Colonic mucosa (tissue), 4 donors: ENCODE data around the gene GPR157. TPM values are rescaled to one million over a fixed set of nuclear protein-coding genes. Genes with fewer than 3 reads are reported as not detected.
"Not testable (repeated sequence)": the region's sequence is repeated elsewhere in the genome, so short reads cannot be mapped to it uniquely, and the experiment has no call there.

Experiments
- DNase-seq: peaks from one replicate; pipeline ENCODE4 v3.0.0-alpha.2; 2020
- H3K27ac ChIP-seq: fragments of 200-600 bp; one replicate; pipeline ENCODE4 v1.8.0; 2021
- H3K27me3 ChIP-seq: fragments of 200-600 bp; one replicate; pipeline ENCODE4 v1.8.0; 2021
- H3K36me3 ChIP-seq: fragments of 200-600 bp; one replicate; pipeline ENCODE4 v1.8.0; 2021
- H3K4me1 ChIP-seq: fragments of 200-600 bp; one replicate; pipeline ENCODE4 v1.8.0; 2021; ENCODE audit warnings: mild to moderate bottlenecking
- H3K4me3 ChIP-seq: fragments of 200-600 bp; one replicate; pipeline ENCODE4 v1.8.0; 2021
- H3K9ac ChIP-seq, 2 donors: one replicate each; pipeline ENCODE4 v1.7.0; 2013; ENCODE audit warnings: control low read depth in 2 of 2, low read depth in 2 of 2, low read length in 2 of 2
- H3K9me3 ChIP-seq: fragments of 200-600 bp; one replicate; pipeline ENCODE4 v1.8.0; 2021
- CTCF ChIP-seq: fragments of 200-600 bp; IDR thresholded peaks from one replicate; pipeline ENCODE4 v1.8.0; 2022; ENCODE audit warnings: antibody characterized with exemption, mild to moderate bottlenecking
- intact Hi-C: fragments of 100-400 bp; cut with DNase I; formaldehyde crosslinking; loops from one replicate; pipeline ENCODE4 v1.14.1; 2022
- total RNA-seq, 2 donors: library from RNA; stranded (reverse); fragmentation: NEBNext Ultra II Directional in 1 of 2; extraction: Animal tissue kit (Norgen Biotek cat#: 25700) in 1 of 2; gene quantifications; one replicate each; pipeline ENCODE4 v1.2.1, GENCODE V29; 2021
- donor health status: healthy.
- donor health status: DM: no; HTN: no; CAD: no.
- donor health status: DM: no; HTN: no; CAD: no.

Gene GPR157
- total RNA-seq, 2 donors from 2014 or later, result 12.2 to 15.9 TPM

DNA sequence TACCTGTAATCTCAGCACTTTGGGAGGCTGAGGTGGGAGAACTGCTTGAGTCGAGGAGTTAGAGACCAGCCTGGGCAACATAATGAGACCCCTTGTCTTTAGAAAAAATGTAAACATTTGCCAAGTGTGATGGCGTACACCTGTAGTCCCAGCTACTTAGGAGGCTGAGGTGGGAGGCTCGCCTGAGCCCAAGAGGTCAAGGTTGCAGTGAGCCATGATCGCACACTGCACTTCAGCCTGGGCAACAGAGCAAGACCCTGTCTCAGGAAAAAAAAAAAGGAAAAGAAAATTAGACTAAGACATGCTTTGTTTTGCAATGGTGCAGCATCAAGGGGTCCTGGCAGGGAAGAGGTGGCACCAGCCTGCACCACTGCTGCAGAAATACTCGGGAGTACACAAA, 16.8 kb upstream of the GPR157 start:
- Histone ChIP-seq H3K36me3 (no peaks in the 10 kb centered on the region), H3K9ac (no peak overlapping the region), H3K4me1 (no peaks in the 10 kb centered on the region), H3K9me3 (no peaks in the 10 kb centered on the region), H3K4me3 (no peak overlapping the region), H3K27ac (no peak overlapping the region), H3K27me3 (no peaks in the 10 kb centered on the region)
- intact Hi-C loops, result no loop called here
- no peak for DNase-seq
- TF ChIP-seq CTCF, result no peak

DNA sequence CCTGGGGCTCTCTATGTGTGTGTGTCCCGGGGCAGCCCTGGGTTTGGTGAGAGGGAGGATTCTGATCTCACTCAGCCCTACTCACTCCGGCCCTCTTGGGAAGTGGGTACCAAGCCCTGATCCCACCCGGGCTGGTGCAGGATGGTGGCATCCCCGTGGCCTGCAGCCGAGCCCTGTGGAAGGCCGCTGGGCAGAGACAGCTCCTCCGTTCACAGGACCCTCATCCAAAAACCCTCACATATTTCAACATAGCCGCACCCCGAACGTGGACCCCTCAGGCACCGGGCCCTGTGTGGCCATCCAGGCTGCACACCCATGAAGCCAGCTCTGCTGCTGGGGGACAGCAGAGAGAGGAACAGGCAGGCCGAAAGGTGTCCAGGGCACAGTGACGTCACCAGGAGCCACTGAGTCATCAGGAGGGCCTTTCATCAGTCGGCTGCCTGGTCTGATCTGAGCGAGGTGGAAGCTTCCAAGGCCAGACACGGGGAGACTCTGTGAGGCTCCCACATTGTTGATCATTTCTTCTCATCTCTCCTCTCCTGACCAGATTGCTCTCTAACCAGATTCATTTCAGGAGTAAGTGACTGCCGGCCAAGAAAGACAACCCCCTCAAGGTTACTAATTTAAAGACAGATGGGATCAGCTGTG, 16.2 kb upstream of the GPR157 start:
- Histone ChIP-seq H3K36me3 (no peaks in the 10 kb centered on the region), H3K27me3 (no peaks in the 10 kb centered on the region), H3K4me3 (no peak overlapping the region), H3K4me1 (no peaks in the 10 kb centered on the region), H3K9me3 (no peaks in the 10 kb centered on the region), H3K27ac (no peak overlapping the region), H3K9ac (no peak overlapping the region)
- intact Hi-C loops, result no loop called here
- no peak for TF ChIP-seq CTCF
- DNase-seq, result no peak

DNA sequence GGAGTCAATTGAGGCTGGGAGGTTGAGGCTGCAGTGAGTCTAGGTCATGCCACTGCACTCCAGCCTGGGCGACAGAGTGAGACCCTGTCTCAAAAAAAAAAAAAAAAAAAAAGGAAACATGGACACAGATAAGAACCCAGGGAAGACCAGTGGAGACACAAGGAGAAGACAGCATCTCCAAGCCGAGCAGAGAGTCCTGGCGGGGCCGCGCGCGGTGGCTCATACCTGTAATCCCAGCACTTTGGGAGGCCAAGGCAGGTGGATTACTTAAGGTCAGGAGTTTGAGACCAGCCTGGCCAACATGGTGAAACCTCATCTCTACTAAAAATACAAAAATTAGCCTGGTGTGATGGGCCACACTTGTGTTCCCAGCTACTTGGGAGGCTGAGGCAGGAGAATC, 15.6 kb upstream of the GPR157 start:
- H3K27me3 ChIP-seq, H3K27ac ChIP-seq, H3K4me1 ChIP-seq, H3K36me3 ChIP-seq, H3K9ac ChIP-seq, DNase-seq, H3K9me3 ChIP-seq, intact Hi-C loops, H3K4me3 ChIP-seq: not testable (repeated sequence)

DNA sequence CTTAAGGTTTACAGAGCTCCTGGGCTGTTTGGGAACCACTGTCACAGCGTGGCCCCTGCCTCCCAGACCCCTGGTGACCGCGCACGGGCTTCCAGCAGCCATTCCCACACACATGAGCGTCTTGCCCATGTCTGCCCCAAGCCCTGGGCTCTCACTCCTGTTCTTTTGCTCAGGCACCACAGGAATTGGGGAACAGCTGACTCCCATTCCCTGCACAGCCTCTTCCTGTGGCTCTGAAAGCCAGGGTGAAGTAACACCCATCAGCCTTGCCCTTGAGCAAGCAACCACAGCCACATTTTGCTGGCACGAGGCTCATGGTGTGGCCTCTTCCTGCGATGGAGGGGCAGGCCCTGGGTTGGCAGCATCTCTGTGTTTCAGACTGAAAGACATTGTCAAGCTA, 14.3 kb upstream of the GPR157 start:
- H3K27ac ChIP-seq, result no peak overlapping the region
- no peak overlapping the region for H3K4me3 ChIP-seq
- no peaks in the 10 kb centered on the region for H3K36me3 ChIP-seq
- no peaks in the 10 kb centered on the region for H3K27me3 ChIP-seq
- no peak for TF ChIP-seq CTCF
- H3K9me3 ChIP-seq, result no peaks in the 10 kb centered on the region
- no peak overlapping the region for H3K9ac ChIP-seq
- DNase-seq, result no peak
- intact Hi-C loops, result no loop called here
- no peaks in the 10 kb centered on the region for H3K4me1 ChIP-seq

- Histone ChIP-seq H3K9me3 (no peaks in the 10 kb centered on the region), H3K36me3 (no peaks in the 10 kb centered on the region), H3K27ac (no peak overlapping the region), H3K4me3 (no peak overlapping the region), H3K4me1 (no peaks in the 10 kb centered on the region), H3K9ac (no peak overlapping the region), H3K27me3 (no peaks in the 10 kb centered on the region)
- TF ChIP-seq CTCF, result no peak
- no peak for DNase-seq
- intact Hi-C loops, result no loop called here
Measured at GRCh38 chr1:9139930-9140329, 11.0 kb upstream of the GPR157 start.

GRCh38 chr1:9136932-9137331, 8.0 kb upstream of the GPR157 start:
- no peaks in the 10 kb centered on the region for H3K27me3 ChIP-seq
- no peak for DNase-seq
- TF ChIP-seq CTCF, result no peak
- no peaks in the 10 kb centered on the region for H3K9me3 ChIP-seq
- H3K36me3 ChIP-seq, result no peaks in the 10 kb centered on the region
- H3K4me3 ChIP-seq, result no peak overlapping the region
- no peaks in the 10 kb centered on the region for H3K4me1 ChIP-seq
- no peak overlapping the region for H3K27ac ChIP-seq
- intact Hi-C loops, result no loop called here
- H3K9ac ChIP-seq, result no peak overlapping the region
